ENCODE measurements around the gene FGF2. TPM values are rescaled to one million over a fixed set of nuclear protein-coding genes. Genes with fewer than 3 reads are reported as not detected.

FGF2 gene
- total RNA-seq, 1 experiment from 2014 or later, result 3.8 TPM

DNA sequence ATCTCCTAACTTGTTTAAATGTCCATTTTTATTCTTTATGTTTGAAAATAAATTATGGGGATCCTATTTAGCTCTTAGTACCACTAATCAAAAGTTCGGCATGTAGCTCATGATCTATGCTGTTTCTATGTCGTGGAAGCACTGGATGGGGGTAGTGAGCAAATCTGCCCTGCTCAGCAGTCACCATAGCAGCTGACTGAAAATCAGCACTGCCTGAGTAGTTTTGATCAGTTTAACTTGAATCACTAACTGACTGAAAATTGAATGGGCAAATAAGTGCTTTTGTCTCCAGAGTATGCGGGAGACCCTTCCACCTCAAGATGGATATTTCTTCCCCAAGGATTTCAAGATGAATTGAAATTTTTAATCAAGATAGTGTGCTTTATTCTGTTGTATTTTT, 68.2 kb downstream of the FGF2 start:
- H3K79me2 ChIP-seq (ENCODE audit: insufficient read depth, low read length), result no peaks in the 10 kb centered on the region
- ChIA-PET CTCF (no interaction called here), RAD21 (ENCODE audit: low non-redundant PET in 1 of 2, low total read pairs in 2 of 2, uncharacterized antibody in 2 of 2, unreplicated experiment in 2 of 2) (no interaction called here), POLR2A (no interaction called here)
- intact Hi-C loops (cut with micrococcal nuclease), result no loop called here
- H3K27me3 ChIP-seq (ENCODE audit: insufficient read depth, low read length), result no peaks in the 10 kb centered on the region
- no peak overlapping the region for H3K4me2 ChIP-seq (ENCODE audit: low read length)
- no peak overlapping the region for H3K9ac ChIP-seq (ENCODE audit: low read length)
- H3K4me1 ChIP-seq (ENCODE audit: control insufficient read depth in 1 of 2, insufficient read depth in 2 of 2, low read length in 2 of 2), result peaks cover 10 to 23% of the 10 kb centered on the region in 2 experiments
- no peaks in the 10 kb centered on the region for H3K9me2 ChIP-seq (ENCODE audit: insufficient read depth)
- H3K36me3 ChIP-seq (ENCODE audit: control insufficient read depth in 1 of 2, insufficient read depth in 2 of 2, low read length in 2 of 2), result 0 out of 4 replicates have a peak, but pooled peaks cover 0 to 2% of the 10 kb centered on the region in 2 experiments
- no peak overlapping the region for H3K27ac ChIP-seq (ENCODE audit: low read depth, low read length)
- H4K20me1 ChIP-seq (ENCODE audit: insufficient read depth), result no peaks in the 10 kb centered on the region
- DNase-seq (ENCODE audit: low read depth, low spot score) (no peak), ATAC-seq (no peak)
- TF ChIP-seq, protein P1, sequence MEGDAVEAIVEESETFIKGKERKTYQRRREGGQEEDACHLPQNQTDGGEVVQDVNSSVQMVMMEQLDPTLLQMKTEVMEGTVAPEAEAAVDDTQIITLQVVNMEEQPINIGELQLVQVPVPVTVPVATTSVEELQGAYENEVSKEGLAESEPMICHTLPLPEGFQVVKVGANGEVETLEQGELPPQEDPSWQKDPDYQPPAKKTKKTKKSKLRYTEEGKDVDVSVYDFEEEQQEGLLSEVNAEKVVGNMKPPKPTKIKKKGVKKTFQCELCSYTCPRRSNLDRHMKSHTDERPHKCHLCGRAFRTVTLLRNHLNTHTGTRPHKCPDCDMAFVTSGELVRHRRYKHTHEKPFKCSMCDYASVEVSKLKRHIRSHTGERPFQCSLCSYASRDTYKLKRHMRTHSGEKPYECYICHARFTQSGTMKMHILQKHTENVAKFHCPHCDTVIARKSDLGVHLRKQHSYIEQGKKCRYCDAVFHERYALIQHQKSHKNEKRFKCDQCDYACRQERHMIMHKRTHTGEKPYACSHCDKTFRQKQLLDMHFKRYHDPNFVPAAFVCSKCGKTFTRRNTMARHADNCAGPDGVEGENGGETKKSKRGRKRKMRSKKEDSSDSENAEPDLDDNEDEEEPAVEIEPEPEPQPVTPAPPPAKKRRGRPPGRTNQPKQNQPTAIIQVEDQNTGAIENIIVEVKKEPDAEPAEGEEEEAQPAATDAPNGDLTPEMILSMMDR (IDR thresholded peaks at IDR 0.05 in 2 of 3, conservative IDR thresholded peaks at IDR 0.05 in 1 of 3; ENCODE audit: borderline replicate concordance in 1 of 3, insufficient read depth in 1 of 3, low read depth in 2 of 3, low read length in 2 of 3), result no peak
- TF ChIP-seq POLR2A (IDR thresholded peaks at IDR 0.05; ENCODE audit: borderline replicate concordance, extremely low read depth, insufficient read depth, insufficient read length), result no peak
- TF ChIP-seq CBX3 (IDR thresholded peaks at IDR 0.05; ENCODE audit: low read depth), result no peak
- no peak for TF ChIP-seq SRF (IDR thresholded peaks at IDR 0.05; ENCODE audit: low read depth)
- TF ChIP-seq ZFX (IDR thresholded peaks at IDR 0.05), result no peak
- TF ChIP-seq ZNF274 (IDR thresholded peaks at IDR 0.05; ENCODE audit: low read depth, low read length), result no peak
- TF ChIP-seq EZH2phosphoT487 (IDR thresholded peaks at IDR 0.05; ENCODE audit: borderline replicate concordance), result no peak
- TF ChIP-seq, protein P2, sequence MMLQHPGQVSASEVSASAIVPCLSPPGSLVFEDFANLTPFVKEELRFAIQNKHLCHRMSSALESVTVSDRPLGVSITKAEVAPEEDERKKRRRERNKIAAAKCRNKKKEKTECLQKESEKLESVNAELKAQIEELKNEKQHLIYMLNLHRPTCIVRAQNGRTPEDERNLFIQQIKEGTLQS (IDR thresholded peaks at IDR 0.05), result no peak
- no peaks in the 10 kb centered on the region for H3K9me3 ChIP-seq (ENCODE audit: control insufficient read depth in 1 of 2, insufficient read depth in 1 of 2, low read depth in 1 of 2, low read length in 2 of 2)
- no peak overlapping the region for H2AFZ ChIP-seq (ENCODE audit: low read depth, low read length, poor library complexity, severe bottlenecking)
- no TSS peak for BruUV-seq (replicated peaks)
- no peak overlapping the region for H3K4me3 ChIP-seq (replicated peaks in 1 of 2; ENCODE audit: low read depth in 1 of 2, low read length in 2 of 2)

Data from HCT116 (cell line).